Measurements from ENCODE around the gene SLC38A6.

SLC38A6 gene

GRCh38 chr14:61003571-61003970 lies 22.5 kb downstream of the SLC38A6 start:
- TF ChIP-seq ZFX (IDR thresholded peaks at IDR 0.05; ENCODE audit: borderline replicate concordance) = no peak
- no peak for TF ChIP-seq CTCF (IDR thresholded peaks at IDR 0.05)
- H3K27ac ChIP-seq = no peak overlapping the region

GRCh38 chr14:61019537-61019936 lies 38.5 kb downstream of the SLC38A6 start:
- TF ChIP-seq ZFX (IDR thresholded peaks at IDR 0.05; ENCODE audit: borderline replicate concordance) (no peak), CTCF (IDR thresholded peaks at IDR 0.05) (no peak)
- H3K27ac ChIP-seq = no peak overlapping the region

- no peak for TF ChIP-seq ZFX (IDR thresholded peaks at IDR 0.05; ENCODE audit: borderline replicate concordance)
- peak; percentile 97 for TF ChIP-seq CTCF (IDR thresholded peaks at IDR 0.05)
- H3K27ac ChIP-seq = no peak overlapping the region
These were observed 44.5 kb downstream of the SLC38A6 start for GRCh38 chr14:61025251-61026223.

GRCh38 chr14:61026526-61026925 lies 45.5 kb downstream of the SLC38A6 start:
- no peak for TF ChIP-seq CTCF (IDR thresholded peaks at IDR 0.05)
- no peak for TF ChIP-seq ZFX (IDR thresholded peaks at IDR 0.05; ENCODE audit: borderline replicate concordance)
- no peak overlapping the region for H3K27ac ChIP-seq

- TF ChIP-seq ZFX (IDR thresholded peaks at IDR 0.05; ENCODE audit: borderline replicate concordance) = no peak
- TF ChIP-seq CTCF (IDR thresholded peaks at IDR 0.05) = no peak
- H3K27ac ChIP-seq = no peak overlapping the region
These were observed 50.0 kb downstream of the SLC38A6 start for GRCh38 chr14:61031026-61031425.

- no peak for TF ChIP-seq CTCF (IDR thresholded peaks at IDR 0.05)
- TF ChIP-seq ZFX (IDR thresholded peaks at IDR 0.05; ENCODE audit: borderline replicate concordance) = no peak
These were observed 52.0 kb downstream of the SLC38A6 start for GRCh38 chr14:61033054-61033453.

GRCh38 chr14:61033855-61034254 lies 52.8 kb downstream of the SLC38A6 start:
- H3K27ac ChIP-seq = no peak overlapping the region
- TF ChIP-seq CTCF (IDR thresholded peaks at IDR 0.05) = no peak
- no peak for TF ChIP-seq ZFX (IDR thresholded peaks at IDR 0.05; ENCODE audit: borderline replicate concordance)

More at GRCh38 chr14:61033054-61033453, 52.0 kb downstream of the SLC38A6 start:
- H3K27ac ChIP-seq = no peak overlapping the region
